Measurements from ENCODE around the gene SLC25A22. TPM values are rescaled to one million over a fixed set of nuclear protein-coding genes. Genes with fewer than 3 reads are reported as not detected.
A peak's percentile ranks its signal among the peaks of the same experiment; 100 is the strongest.

Gene SLC25A22
- total and polyA plus RNA-seq, 9 of the 15 experiments (the other 6 are each of a cell fraction or from before 2014, with no cell fraction given), result 0.41 to 55.4 (median 11.4) TPM

DNA sequence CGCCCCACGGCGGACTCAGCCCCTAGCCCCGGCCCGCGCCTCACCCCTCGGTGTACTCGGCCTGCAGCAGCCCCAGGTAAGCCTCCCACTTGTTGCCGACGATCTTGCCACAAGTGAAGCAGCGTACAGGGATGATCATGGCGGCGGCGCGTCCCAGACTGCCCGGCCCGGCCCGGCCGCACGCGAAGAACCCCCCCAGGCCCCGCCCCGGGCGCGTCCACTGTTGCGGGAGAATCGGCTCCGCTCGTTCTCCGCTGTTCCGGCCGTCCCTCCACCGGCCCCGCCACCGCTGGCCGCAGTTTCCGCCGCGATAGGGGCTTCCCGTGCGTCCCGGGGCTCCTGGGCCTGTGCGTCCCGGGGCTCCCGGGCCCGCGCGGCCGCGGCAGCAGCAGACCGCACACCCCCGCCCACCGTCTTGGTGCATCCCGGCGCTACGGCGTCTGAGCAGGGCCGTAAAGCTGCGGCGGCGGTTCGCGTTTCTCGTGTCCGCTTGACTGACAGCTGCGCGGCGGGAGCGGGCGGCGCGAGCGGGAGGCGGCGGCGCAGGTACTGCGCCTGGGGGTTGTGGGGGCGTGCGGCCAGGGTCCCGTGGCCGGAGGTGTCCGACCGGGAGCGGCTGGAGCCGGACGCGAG lies 44.4 kb upstream of the SLC25A22 start, which contains the start of the genes POLR2L and TSPAN4 (continued):
- TF ChIP-seq XRCC5 (IDR thresholded peaks at IDR 0.05; ENCODE audit: low read depth, low read length) (no peak), ZNF830 (CRISPR knock-in tag; IDR thresholded peaks at IDR 0.05) (no peak), MGA (IDR thresholded peaks at IDR 0.05) (no peak), CBFA2T3 (IDR thresholded peaks at IDR 0.05) (no peak), HEY1 (CRISPR knock-in tag; IDR thresholded peaks at IDR 0.05; ENCODE audit: borderline replicate concordance) (no peak), ILF3 (IDR thresholded peaks at IDR 0.05; ENCODE audit: borderline replicate concordance) (no peak; the same call in 1 of the 2 replicates), POLR2AphosphoS2 (IDR thresholded peaks at IDR 0.05; ENCODE audit: low read length) (peak; percentile 84; the same call in 1 of the 2 replicates), TCFL5 (CRISPR knock-in tag; conservative IDR thresholded peaks at IDR 0.05) (no peak), CC2D1A (IDR thresholded peaks at IDR 0.05) (no peak), EWSR1 (IDR thresholded peaks at IDR 0.05; ENCODE audit: borderline replicate concordance, low read depth, partially characterized antibody) (no peak), ZBTB2 (IDR thresholded peaks at IDR 0.05) (no peak), POLR2H (tag; IDR thresholded peaks at IDR 0.05; ENCODE audit: low read depth) (peak; percentile 96), CTCFL (IDR thresholded peaks at IDR 0.05; ENCODE audit: borderline replicate concordance, insufficient read depth, low read depth, low read length, poor library complexity, severe bottlenecking) (no peak)

Data from K562 (cell line).